UCSD-AML1 (cell line): ENCODE measurements around the gene SCFD2.
"Not testable (repeated sequence)": the region's sequence is repeated elsewhere in the genome, so short reads cannot be mapped to it uniquely, and the experiment has no call there.

Source experiments
- DNase-seq: peaks from one replicate; lab custom pipeline; 2025; ENCODE audit not compliant: unreplicated experiment; lab: John Stamatoyannopoulos, UW

Gene SCFD2

DNA sequence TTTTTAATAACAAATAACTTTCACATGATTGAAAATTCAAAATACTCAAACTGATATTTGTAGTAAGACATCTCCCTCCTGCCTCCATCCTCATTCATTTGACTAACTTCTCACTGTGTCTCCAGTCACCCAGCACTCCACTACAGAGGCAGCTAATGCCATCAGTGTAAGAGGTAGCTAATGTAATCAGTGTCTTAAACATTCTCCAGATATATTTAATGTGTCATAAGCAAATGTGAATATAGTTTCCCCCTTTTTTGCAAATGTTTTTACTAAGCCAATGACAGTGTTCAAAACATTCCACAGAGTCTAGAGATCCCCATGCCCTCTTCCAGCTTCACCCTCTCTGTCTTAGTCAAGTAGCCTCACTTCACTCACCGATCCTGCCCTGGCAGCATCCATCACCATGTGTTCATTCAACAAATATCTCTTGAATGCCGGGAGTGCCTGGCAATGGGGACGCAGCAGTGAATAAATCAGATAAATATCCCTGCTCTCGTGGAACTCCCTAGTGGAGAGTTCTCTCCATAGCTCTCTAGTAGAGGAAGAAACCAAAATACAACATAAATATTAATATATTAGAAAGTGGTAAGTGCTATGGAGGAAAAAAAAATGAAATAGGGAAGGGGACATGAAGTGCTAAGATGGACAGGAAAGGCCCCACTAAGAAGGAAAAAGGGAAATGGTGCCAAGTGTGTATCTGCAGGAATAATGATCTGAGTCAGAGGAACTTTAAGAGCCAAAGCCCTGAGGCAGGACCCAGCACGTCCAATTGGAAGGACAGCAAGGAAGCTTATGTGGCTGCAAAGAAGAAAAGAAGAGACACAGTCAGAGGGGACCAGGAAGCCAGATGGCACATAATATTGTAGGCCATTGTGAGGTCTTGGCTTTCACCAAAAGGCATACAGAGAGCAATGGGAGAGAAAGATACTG is 18.7 kb downstream of the SCFD2 start:
- no peak for DNase-seq

- DNase-seq, result not testable (repeated sequence)
Observed at GRCh38 chr4:53346392-53346791, 19.5 kb downstream of the SCFD2 start.

- DNase-seq, result not testable (repeated sequence)
Observed at GRCh38 chr4:53340145-53340544, 25.7 kb downstream of the SCFD2 start.

DNA sequence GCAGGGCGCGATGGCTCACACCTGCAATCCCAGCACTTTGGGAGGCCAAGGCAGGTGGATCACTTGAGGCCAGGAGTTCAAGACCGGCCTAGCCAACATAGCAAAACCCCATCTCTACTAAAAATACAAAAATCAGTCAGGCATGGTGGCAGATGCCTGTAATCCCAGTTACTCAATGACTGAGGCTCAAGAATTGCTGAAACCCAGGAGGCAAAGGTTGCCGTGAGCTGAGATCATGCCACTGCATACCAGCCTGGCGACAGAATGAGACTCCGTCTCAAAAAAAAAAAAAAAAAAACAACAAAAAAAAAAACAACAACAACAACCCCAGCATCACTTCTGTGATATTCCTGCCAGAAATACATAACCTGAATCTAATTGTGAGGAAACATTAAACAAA is 30.9 kb downstream of the SCFD2 start:
- DNase-seq, result not testable (repeated sequence)

- DNase-seq, result no peak
Observed at GRCh38 chr4:53326535-53326934, 39.3 kb downstream of the SCFD2 start.

- DNase-seq, result no peak
Observed at GRCh38 chr4:53322696-53323095, 43.2 kb downstream of the SCFD2 start.

GRCh38 chr4:53321984-53322289 is 43.9 kb downstream of the SCFD2 start:
- no peak for DNase-seq

DNA sequence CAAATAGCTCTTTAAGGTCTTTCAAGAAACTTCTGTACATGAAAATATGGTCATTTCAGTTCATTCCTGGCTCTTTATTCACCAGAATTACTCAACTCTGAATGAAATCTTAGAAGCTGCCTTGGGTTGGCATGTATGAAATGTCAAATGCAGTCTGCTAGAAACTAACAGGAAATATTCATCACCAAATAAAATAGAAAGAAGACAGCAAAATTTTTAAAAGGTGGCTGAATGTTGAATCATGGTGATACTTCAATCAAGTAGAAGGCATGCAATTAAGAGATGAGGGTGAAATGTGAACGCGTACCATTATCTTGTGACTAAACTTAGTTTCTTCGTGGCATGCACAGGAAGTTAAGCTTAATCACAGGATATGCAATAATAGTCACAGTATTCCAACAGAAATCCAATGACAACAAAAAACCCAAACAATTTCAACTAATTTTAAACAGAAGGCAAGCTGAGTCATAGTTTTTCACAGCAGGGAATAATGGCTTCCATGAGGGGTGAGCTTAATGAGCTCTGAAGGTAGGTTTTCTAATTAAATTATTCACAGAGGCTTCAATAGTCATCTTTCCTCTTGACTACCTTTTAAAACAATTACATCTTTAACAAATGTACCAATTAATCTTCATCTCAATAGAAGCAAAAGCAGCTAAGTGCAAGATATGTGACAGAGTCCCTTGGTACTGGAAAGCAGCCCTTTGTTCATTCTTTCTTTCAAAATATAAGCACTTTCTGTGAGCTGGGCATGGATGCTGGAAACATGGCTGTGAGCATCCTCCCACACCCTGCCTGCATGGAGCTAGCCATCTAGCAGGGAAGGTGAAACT is 44.5 kb downstream of the SCFD2 start:
- DNase-seq, result no peak

GRCh38 chr4:53315300-53315699 is 50.6 kb downstream of the SCFD2 start:
- DNase-seq, result no peak

GRCh38 chr4:53314252-53314651 is 51.6 kb downstream of the SCFD2 start:
- no peak for DNase-seq

DNA sequence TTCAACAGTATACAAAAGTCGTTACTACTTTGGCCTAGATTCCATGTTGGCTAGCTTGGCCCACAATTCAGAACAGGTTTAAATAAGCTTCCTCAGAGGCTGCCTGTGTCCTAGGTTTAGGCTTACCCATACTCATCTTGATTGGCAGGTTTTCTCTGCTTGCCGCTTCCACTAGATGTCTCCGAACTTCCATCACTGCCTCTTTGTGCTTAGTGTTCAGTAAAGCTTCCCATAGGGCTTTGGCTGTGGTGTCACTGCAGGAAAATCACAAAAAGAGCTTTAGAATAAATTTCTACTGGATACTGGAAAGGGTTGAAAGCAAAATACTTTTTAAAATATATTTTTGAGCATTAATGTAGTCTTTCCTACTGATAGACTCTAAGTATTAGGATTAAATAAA is 52.4 kb downstream of the SCFD2 start:
- no peak for DNase-seq

DNA sequence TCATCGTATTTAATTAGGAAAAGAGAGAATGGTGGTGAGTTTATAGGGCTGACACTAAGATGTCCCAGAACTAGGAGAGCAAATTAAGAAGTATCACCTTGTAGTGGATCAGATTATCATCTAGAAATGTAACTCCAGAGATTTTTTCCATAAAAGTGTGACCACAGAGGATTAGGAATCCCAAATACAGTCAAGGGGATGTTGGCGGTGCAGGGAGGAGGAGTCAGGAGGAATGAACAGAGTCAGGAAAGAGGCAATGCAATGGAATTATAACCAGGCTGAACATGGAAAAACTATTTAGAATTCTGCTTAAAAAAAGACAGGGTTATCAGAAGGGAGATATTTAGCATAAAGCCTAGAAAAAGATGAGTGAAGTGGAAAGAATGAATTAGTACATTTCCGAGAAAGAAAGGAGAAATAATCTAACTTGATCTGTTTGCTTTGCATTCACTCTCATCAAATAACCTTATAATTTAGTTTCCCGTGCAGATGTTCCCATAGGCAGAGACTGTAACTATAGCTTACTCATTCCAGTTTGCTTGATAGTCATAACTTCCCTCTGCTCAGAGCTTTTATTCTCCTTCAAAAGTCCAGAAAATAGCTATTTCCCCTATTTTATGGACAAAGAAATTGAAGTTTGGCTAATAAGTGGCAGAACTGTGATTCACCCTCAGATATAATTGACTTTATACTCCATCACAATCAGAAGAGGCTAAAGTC is 56.4 kb downstream of the SCFD2 start:
- DNase-seq, result no peak

DNA sequence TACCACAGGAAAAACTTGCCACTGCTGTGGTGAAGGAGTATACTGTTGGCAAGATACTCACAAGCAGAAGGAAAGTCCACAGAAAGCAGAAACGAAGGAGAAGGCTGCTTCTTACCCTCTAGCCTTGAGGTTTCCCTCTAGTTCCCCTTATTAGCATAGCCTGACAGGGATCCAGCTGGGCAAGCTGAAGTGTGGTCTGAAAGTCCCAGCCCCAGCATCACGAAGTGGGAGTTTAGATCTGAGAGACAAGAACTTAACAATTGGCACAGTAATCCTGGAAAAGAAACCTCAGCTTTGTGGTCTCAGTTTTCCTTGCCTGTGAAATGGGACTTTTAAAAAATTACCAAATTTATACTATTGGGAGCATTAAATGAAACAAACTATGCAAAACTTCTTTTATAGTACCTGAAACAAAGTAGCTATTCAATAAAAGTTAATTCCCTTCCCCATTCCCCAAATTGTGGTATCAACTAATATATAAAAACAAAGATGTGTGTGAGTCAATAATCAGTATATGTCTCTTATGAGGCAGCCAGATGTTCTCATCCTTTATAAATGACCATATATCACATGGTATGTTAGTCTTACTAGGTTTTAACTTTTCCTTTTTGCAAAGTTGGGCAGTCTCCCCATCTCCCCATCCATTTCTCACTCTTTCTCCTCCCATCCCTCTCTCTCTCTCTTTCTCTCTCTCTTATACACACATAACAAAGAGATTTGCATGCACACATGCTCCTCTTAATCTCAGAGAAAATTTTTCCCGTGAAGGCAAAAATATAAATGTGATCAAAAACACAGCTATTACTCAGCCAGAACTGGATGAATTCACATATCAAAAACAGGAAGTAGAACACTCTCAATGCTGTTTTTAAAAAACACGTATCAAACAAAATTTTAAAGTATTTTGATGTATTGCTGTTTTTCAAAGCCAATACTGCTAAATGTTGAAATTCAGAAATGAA is 57.8 kb downstream of the SCFD2 start:
- peak; percentile 24 for DNase-seq

- DNase-seq, result no peak
Observed at GRCh38 chr4:53307210-53307609, 58.7 kb downstream of the SCFD2 start.

DNA sequence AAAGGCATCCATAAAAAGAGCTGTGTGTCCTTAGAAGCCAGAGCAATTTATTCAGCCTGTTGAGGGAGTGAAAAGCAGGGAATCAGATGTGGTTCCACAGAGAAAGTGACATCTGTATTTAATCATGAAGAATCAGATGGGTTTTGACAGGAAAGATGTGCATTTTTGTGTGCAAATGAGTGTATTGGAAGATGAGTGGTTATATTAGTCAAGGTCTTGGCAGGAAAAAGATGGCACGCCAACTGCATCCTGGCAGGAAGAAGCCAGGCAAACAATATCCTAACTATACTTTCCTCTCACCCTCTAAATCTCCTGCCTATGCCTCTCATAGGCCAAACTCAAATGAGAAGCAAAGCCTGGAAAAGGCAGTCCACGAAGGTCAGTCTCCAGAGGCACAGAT is 59.1 kb downstream of the SCFD2 start:
- DNase-seq, result no peak

- not testable (repeated sequence) for DNase-seq
Observed at GRCh38 chr4:53292209-53292608, 73.7 kb downstream of the SCFD2 start.

DNA sequence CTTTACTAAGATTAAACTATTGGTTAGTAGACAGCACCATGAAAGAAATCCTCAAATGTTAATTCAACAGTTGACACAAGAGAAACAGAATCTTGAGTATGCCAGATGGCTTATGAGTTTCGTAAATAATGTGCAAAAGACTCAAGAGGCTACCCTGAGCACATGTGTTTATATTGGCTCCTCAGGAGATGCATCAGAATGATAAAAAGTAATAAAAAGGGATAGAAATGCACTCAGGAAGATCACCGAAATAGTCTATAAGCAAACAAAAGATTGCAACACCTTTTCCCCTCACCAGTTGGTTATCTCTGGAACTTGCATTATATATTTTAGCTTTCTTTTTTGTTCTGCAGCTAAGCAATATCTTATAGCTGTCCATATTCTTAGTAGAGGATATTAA is 84.4 kb downstream of the SCFD2 start:
- DNase-seq, result no peak

- DNase-seq, result no peak
Observed at GRCh38 chr4:53280846-53281245, 85.0 kb downstream of the SCFD2 start.

DNA sequence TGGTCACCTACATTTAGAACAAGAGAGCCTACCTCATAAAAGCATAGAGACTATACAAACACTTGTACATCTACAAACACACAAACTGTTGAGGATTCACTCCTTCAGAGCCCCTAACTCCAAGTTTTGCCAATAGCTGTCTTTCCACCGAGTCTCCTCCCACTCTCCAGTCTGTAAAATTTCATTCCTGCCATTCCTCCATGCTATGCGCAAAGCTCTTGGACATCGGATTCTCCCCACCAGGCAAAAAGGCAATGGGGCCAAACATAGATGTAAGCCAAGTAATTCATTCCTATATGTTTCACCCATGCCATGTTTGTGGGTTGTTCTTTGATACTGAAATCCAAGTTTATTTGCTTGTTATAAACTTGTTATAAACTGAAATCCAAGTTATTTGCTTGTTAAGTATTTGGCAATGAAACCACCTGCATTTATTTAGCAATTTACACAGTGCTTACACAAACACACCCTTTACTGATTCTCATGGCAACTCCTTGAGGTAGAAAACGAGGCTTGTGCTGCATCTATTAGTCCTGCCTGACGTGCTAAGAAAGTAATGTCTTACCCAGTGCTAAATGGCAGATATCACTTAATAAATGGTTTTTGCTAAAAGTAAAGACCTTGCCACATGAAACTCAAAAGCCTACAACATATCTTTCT is 91.1 kb downstream of the SCFD2 start:
- DNase-seq, result no peak

GRCh38 chr4:53273726-53274125 is 92.1 kb downstream of the SCFD2 start:
- no peak for DNase-seq
